ENCODE results near the gene NKD2. TPM values are rescaled to one million over a fixed set of nuclear protein-coding genes. Genes with fewer than 3 reads are reported as not detected.
A peak's percentile ranks its signal among the peaks of the same experiment; 100 is the strongest.

NKD2 gene
- total RNA-seq, 1 donor from 2014 or later = 41.7 TPM

GRCh38 chr5:1028481-1029281 is 20.1 kb downstream of the NKD2 start:
- H3K4me1 Mint-ChIP-seq (ENCODE audit: low read depth, unreplicated experiment) = peaks cover 8% of the 10 kb centered on the region
- TF ChIP-seq CTCF (IDR thresholded peaks at IDR 0.05; ENCODE audit: partially characterized antibody, unreplicated experiment) = no peak
- no peaks in the 10 kb centered on the region for H3K36me3 Mint-ChIP-seq (ENCODE audit: unreplicated experiment)
- H3K27me3 Mint-ChIP-seq (ENCODE audit: unreplicated experiment) = peaks cover 3% of the 10 kb centered on the region
- H3K27ac Mint-ChIP-seq (ENCODE audit: unreplicated experiment) = no peak overlapping the region
- peak; percentile 12 for DNase-seq
- H3K9me3 Mint-ChIP-seq (ENCODE audit: unreplicated experiment) = peaks cover 4% of the 10 kb centered on the region
- no peak overlapping the region for H3K4me3 Mint-ChIP-seq (ENCODE audit: unreplicated experiment)

GRCh38 chr5:1029282-1029944 is 20.8 kb downstream of the NKD2 start:
- peak overlapping the region; percentile 55 for H3K27ac Mint-ChIP-seq (ENCODE audit: unreplicated experiment)
- peaks cover 4% of the 10 kb centered on the region for H3K9me3 Mint-ChIP-seq (ENCODE audit: unreplicated experiment)
- no peak for TF ChIP-seq CTCF (IDR thresholded peaks at IDR 0.05; ENCODE audit: partially characterized antibody, unreplicated experiment)
- peaks cover 4% of the 10 kb centered on the region for H3K36me3 Mint-ChIP-seq (ENCODE audit: unreplicated experiment)
- peaks cover 6% of the 10 kb centered on the region for H3K27me3 Mint-ChIP-seq (ENCODE audit: unreplicated experiment)
- peak; percentile 16 for DNase-seq
- H3K4me3 Mint-ChIP-seq (ENCODE audit: unreplicated experiment) = no peak overlapping the region
- H3K4me1 Mint-ChIP-seq (ENCODE audit: low read depth, unreplicated experiment) = peaks cover 8% of the 10 kb centered on the region

GRCh38 chr5:1029945-1030625 is 21.5 kb downstream of the NKD2 start:
- Mint-ChIP-seq H3K4me3 (ENCODE audit: unreplicated experiment) (no peak overlapping the region), H3K9me3 (ENCODE audit: unreplicated experiment) (peaks cover 6% of the 10 kb centered on the region), H3K27me3 (ENCODE audit: unreplicated experiment) (peaks cover 9% of the 10 kb centered on the region), H3K36me3 (ENCODE audit: unreplicated experiment) (peaks cover 6% of the 10 kb centered on the region), H3K4me1 (ENCODE audit: low read depth, unreplicated experiment) (peaks cover 8% of the 10 kb centered on the region), H3K27ac (ENCODE audit: unreplicated experiment) (no peak overlapping the region)
- no peak for TF ChIP-seq CTCF (IDR thresholded peaks at IDR 0.05; ENCODE audit: partially characterized antibody, unreplicated experiment)
- no peak for DNase-seq

GRCh38 chr5:1030801-1031271 is 22.2 kb downstream of the NKD2 start:
- Mint-ChIP-seq H3K9me3 (ENCODE audit: unreplicated experiment) (peaks cover 7% of the 10 kb centered on the region), H3K27ac (ENCODE audit: unreplicated experiment) (no peak overlapping the region), H3K27me3 (ENCODE audit: unreplicated experiment) (peaks cover 10% of the 10 kb centered on the region)

More at GRCh38 chr5:1030801-1031271, 22.2 kb downstream of the NKD2 start:
- Mint-ChIP-seq H3K36me3 (ENCODE audit: unreplicated experiment) (peaks cover 9% of the 10 kb centered on the region), H3K4me3 (ENCODE audit: unreplicated experiment) (no peak overlapping the region), H3K4me1 (ENCODE audit: low read depth, unreplicated experiment) (peaks cover 8% of the 10 kb centered on the region)
- no peak for TF ChIP-seq CTCF (IDR thresholded peaks at IDR 0.05; ENCODE audit: partially characterized antibody, unreplicated experiment)
- no peak for DNase-seq
